Measurements from ENCODE around the gene TROAP. TPM values are rescaled to one million over a fixed set of nuclear protein-coding genes. Genes with fewer than 3 reads are reported as not detected.

TROAP gene
- polyA plus RNA-seq, 3 donors: 0.05 TPM; not detected in 2

DNA sequence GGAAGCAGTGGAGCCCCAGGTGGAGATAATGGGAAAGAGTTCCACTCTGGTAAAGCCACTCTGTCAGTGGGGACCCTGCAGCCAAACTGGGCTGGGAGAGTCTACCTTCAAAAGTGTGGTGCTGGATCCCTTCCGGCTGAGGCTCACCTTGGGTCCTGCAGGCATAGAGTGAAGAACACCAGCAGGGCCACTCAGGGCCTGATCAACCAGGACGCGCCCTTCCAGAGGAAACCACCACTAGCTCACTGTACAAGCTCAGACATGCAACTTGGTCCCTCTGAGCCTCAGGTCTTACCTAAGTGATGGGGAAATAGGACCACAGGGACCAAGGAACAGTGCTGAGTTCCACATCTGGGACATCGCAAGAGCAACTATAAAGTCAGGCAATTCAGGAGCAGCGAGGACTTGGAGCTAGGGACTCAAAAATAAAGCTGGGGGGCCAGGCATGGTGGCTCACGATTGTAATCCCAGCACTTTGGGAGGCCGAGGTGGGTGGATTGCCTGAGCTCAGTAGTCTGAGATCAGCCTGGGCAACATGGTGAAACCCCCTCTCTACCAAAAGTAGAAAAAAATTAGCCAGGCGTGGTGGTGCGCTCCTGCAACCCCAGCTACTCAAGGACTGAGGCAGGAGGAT, 34.0 kb upstream of the TROAP start:
- no peak overlapping the region for H3K4me3 ChIP-seq (replicated peaks in 1 of 3; ENCODE audit: low read depth in 2 of 3, low read length in 3 of 3)
- H3K4me1 ChIP-seq (ENCODE audit: control insufficient read depth in 1 of 2, insufficient read depth in 2 of 2, low read length in 2 of 2): no peaks in the 10 kb centered on the region
- no peaks in the 10 kb centered on the region for H3K79me2 ChIP-seq (ENCODE audit: insufficient read depth, low read length)
- H3K27ac ChIP-seq (ENCODE audit: low read depth in 1 of 2, low read length in 2 of 2): no peak overlapping the region
- TF ChIP-seq CTCF (IDR thresholded peaks at IDR 0.05): no peak
- no peak overlapping the region for H3K9ac ChIP-seq (ENCODE audit: insufficient read depth, low read length, poor library complexity, severe bottlenecking)
- H3K27ac Mint-ChIP-seq: peak overlapping the region in 1 of 7 donors; percentile 30
- H3K9me3 Mint-ChIP-seq: peaks cover 0 to 7% (median 0%) of the 10 kb centered on the region in 7 donors
- H3K27me3 ChIP-seq (ENCODE audit: control insufficient read depth in 2 of 2, insufficient read depth in 2 of 2, low read length in 2 of 2): peaks cover 7 to 38% of the 10 kb centered on the region in 2 donors
- H3K4me2 ChIP-seq (replicated peaks; ENCODE audit: extremely low read depth, low read length, poor library complexity, severe bottlenecking): no peak overlapping the region
- H3K9me3 ChIP-seq (replicated peaks in 1 of 2; ENCODE audit: control insufficient read depth in 1 of 2, insufficient read depth in 1 of 2, low read length in 2 of 2): no peaks in the 10 kb centered on the region
- no peaks in the 10 kb centered on the region for H4K20me1 ChIP-seq (ENCODE audit: insufficient read depth, low read length)
- no peaks in the 10 kb centered on the region for H3K4me1 Mint-ChIP-seq
- no peaks in the 10 kb centered on the region for H3K36me3 ChIP-seq (replicated peaks in 1 of 2; ENCODE audit: control insufficient read depth in 1 of 2, insufficient read depth in 2 of 2, low read length in 2 of 2)
- no peaks in the 10 kb centered on the region for H3K36me3 Mint-ChIP-seq
- no peak overlapping the region for H2AFZ ChIP-seq (ENCODE audit: insufficient read depth, low read depth, low read length, poor library complexity, severe bottlenecking)
- no peak overlapping the region for H3K4me3 Mint-ChIP-seq
- DNase-seq: no peak
- peaks cover 23 to 81% (median 46%) of the 10 kb centered on the region in 3 donors for H3K27me3 Mint-ChIP-seq (ENCODE audit: low read depth in 3 of 3)
- 80% methylated on average over 6 of the region's 9 CpGs for WGBS (ENCODE audit: insufficient coverage)
- intact Hi-C loops (cut with micrococcal nuclease): loop anchor here (1.0 to 2.0 kb wide), 2 partner anchors 48 to 54 kb away; partner anchors contain the start of gene C1QL4 (in 1 of the 2)

DNA sequence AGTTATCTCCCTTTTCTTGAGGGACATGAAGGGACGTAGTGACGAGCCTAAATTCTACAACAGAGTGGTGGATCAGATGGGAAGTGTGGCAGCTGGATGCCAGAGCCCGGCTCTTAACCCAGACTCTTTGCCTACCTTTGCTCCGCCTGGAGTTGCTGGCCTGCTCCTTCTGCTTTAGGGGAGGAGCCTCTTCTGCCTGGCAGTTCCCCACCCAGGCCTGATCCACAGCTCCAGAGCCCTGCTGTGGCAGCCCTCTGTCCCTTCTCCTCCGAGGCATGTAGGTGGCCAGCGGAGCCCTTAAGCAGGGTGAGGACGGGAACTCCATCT, 30.4 kb upstream of the TROAP start:
- Histone ChIP-seq H2AFZ (ENCODE audit: insufficient read depth, low read depth, low read length, poor library complexity, severe bottlenecking) (no peak overlapping the region), H4K20me1 (ENCODE audit: insufficient read depth, low read length) (no peaks in the 10 kb centered on the region), H3K9ac (ENCODE audit: insufficient read depth, low read length, poor library complexity, severe bottlenecking) (no peak overlapping the region), H3K36me3 (replicated peaks in 1 of 2; ENCODE audit: control insufficient read depth in 1 of 2, insufficient read depth in 2 of 2, low read length in 2 of 2) (no peaks in the 10 kb centered on the region), H3K4me3 (replicated peaks in 1 of 3; ENCODE audit: low read depth in 2 of 3, low read length in 3 of 3) (no peak overlapping the region), H3K4me2 (replicated peaks; ENCODE audit: extremely low read depth, low read length, poor library complexity, severe bottlenecking) (no peak overlapping the region), H3K27ac (ENCODE audit: low read depth in 1 of 2, low read length in 2 of 2) (no peak overlapping the region), H3K4me1 (ENCODE audit: control insufficient read depth in 1 of 2, insufficient read depth in 2 of 2, low read length in 2 of 2) (peaks cover 12 to 28% of the 10 kb centered on the region in 2 donors), H3K9me3 (replicated peaks in 1 of 2; ENCODE audit: control insufficient read depth in 1 of 2, insufficient read depth in 1 of 2, low read length in 2 of 2) (peaks cover 0 to 13% of the 10 kb centered on the region in 2 donors), H3K27me3 (ENCODE audit: control insufficient read depth in 2 of 2, insufficient read depth in 2 of 2, low read length in 2 of 2) (peaks cover 25 to 64% of the 10 kb centered on the region in 2 donors), H3K79me2 (ENCODE audit: insufficient read depth, low read length) (no peaks in the 10 kb centered on the region)
- intact Hi-C loops (cut with micrococcal nuclease): loop anchor here (10.0 kb wide), 1 partner anchor 222 kb away; no protein-coding TSS in a partner anchor
- Mint-ChIP-seq H3K36me3 (peaks cover 0 to 1% of the 10 kb centered on the region in 2 donors), H3K4me3 (no peak overlapping the region), H3K27ac (no peak overlapping the region), H3K27me3 (ENCODE audit: low read depth in 3 of 3) (peaks cover 56 to 88% (median 72%) of the 10 kb centered on the region in 3 donors), H3K4me1 (peaks cover 15% of the 10 kb centered on the region), H3K9me3 (peaks cover 0 to 22% (median 7%) of the 10 kb centered on the region in 7 donors)
- no peak for TF ChIP-seq CTCF (IDR thresholded peaks at IDR 0.05)
- DNase-seq: no peak
- WGBS (ENCODE audit: insufficient coverage): 89% methylated on average over 3 of the region's 7 CpGs

Measured in CD14-positive monocyte (primary cell).